Parathyroid adenoma (tissue), 2 donors: ENCODE data around the gene OR52D1.

Experiments used
- H2AFZ ChIP-seq: fragments of 300-600 bp; sonication (generic); one replicate; pipeline ENCODE4 v1.7.0; 2017; ENCODE audit warnings: antibody characterized with exemption, mild to moderate bottlenecking
- H3K27ac ChIP-seq: fragments of 300-600 bp; sonication (generic); one replicate; pipeline ENCODE4 v1.7.0; 2017
- H3K27me3 ChIP-seq: fragments of 300-600 bp; sonication (generic); one replicate; pipeline ENCODE4 v1.7.0; 2017; ENCODE audit warnings: low read length; ENCODE audit not compliant: control insufficient read depth, insufficient read depth
- H3K36me3 ChIP-seq: fragments of 300-600 bp; sonication (generic); one replicate; pipeline ENCODE4 v1.7.0; 2017; ENCODE audit warnings: low read length; ENCODE audit not compliant: control insufficient read depth, insufficient read depth
- H3K4me1 ChIP-seq: fragments of 300-600 bp; sonication (generic); one replicate; pipeline ENCODE4 v1.7.0; 2017; ENCODE audit warnings: control low read depth
- H3K4me2 ChIP-seq: fragments of 300-600 bp; sonication (generic); one replicate; pipeline ENCODE4 v1.7.0; 2017; ENCODE audit warnings: low read length
- H3K4me3 ChIP-seq: fragments of 300-600 bp; sonication (generic); one replicate; pipeline ENCODE4 v1.7.0; 2017; ENCODE audit warnings: low read depth, low read length
- H3K79me2 ChIP-seq: fragments of 300-600 bp; sonication (generic); one replicate; pipeline ENCODE4 v1.7.0; 2017; ENCODE audit warnings: control low read depth
- H3K9ac ChIP-seq: fragments of 300-600 bp; sonication (generic); one replicate; pipeline ENCODE4 v1.7.0; 2017; ENCODE audit warnings: mild to moderate bottlenecking
- H3K9me3 ChIP-seq: fragments of 300-600 bp; sonication (generic); one replicate; pipeline ENCODE4 v1.7.0; 2017; ENCODE audit warnings: low read length; ENCODE audit not compliant: control insufficient read depth
- CTCF ChIP-seq: fragments of 300-600 bp; sonication (generic); IDR thresholded peaks from one replicate; pipeline ENCODE4 v1.7.0; 2017; ENCODE audit warnings: antibody characterized with exemption, mild to moderate bottlenecking
- donor health status: primary hyperparathyroidism.

OR52D1 gene

GRCh38 chr11:5531053-5531831 lies 42.8 kb downstream of the OR52D1 start:
- Histone ChIP-seq H3K4me3 (no peak overlapping the region), H3K4me2 (no peak overlapping the region), H3K36me3 (no peaks in the 10 kb centered on the region), H2AFZ (no peak overlapping the region), H3K4me1 (no peaks in the 10 kb centered on the region), H3K9me3 (no peaks in the 10 kb centered on the region), H3K79me2 (no peaks in the 10 kb centered on the region), H3K27ac (no peak overlapping the region), H3K27me3 (no peaks in the 10 kb centered on the region), H3K9ac (no peak overlapping the region)
- no peak for TF ChIP-seq CTCF

GRCh38 chr11:5534046-5534445 lies 45.6 kb downstream of the OR52D1 start:
- no peak overlapping the region for H3K4me2 ChIP-seq
- no peak overlapping the region for H3K4me3 ChIP-seq
- H2AFZ ChIP-seq: no peak overlapping the region
- H3K36me3 ChIP-seq: no peaks in the 10 kb centered on the region
- no peak overlapping the region for H3K27ac ChIP-seq
- no peaks in the 10 kb centered on the region for H3K4me1 ChIP-seq
- H3K9me3 ChIP-seq: no peaks in the 10 kb centered on the region
- no peak overlapping the region for H3K9ac ChIP-seq
- H3K27me3 ChIP-seq: no peaks in the 10 kb centered on the region
- no peak for TF ChIP-seq CTCF
- H3K79me2 ChIP-seq: no peaks in the 10 kb centered on the region

- TF ChIP-seq CTCF: no peak
- no peak overlapping the region for H3K4me2 ChIP-seq
- H3K27ac ChIP-seq: no peak overlapping the region
- H3K9ac ChIP-seq: no peak overlapping the region
- H2AFZ ChIP-seq: no peak overlapping the region
- H3K36me3 ChIP-seq: no peaks in the 10 kb centered on the region
- no peaks in the 10 kb centered on the region for H3K9me3 ChIP-seq
- H3K4me1 ChIP-seq: no peaks in the 10 kb centered on the region
- H3K27me3 ChIP-seq: no peaks in the 10 kb centered on the region
- H3K4me3 ChIP-seq: no peak overlapping the region
- H3K79me2 ChIP-seq: no peaks in the 10 kb centered on the region
Observed at GRCh38 chr11:5536482-5536881, 48.0 kb downstream of the OR52D1 start.
